Measurements from ENCODE around the gene ANKLE2.
A peak's percentile ranks its signal among the peaks of the same experiment; 100 is the strongest.

The ANKLE2 gene

GRCh38 chr12:132690112-132690511 is 71.5 kb downstream of the ANKLE2 start:
- no peak for TF ChIP-seq CTCF (IDR thresholded peaks at IDR 0.05; ENCODE audit: low read depth, low read length, missing control alignments)
- DNase-seq = no peak
- H3K27ac ChIP-seq = no peak overlapping the region
- H3K36me3 ChIP-seq (replicated peaks) = no peaks in the 10 kb centered on the region
- in situ Hi-C loops (cut with HindIII; ENCODE audit: low pct_ligation_motif_present, low sequenced_read_pairs) = no loop called here
- no peaks in the 10 kb centered on the region for H3K27me3 ChIP-seq (replicated peaks)
- H3K4me3 ChIP-seq (ENCODE audit: low read depth, low read length) = no peak overlapping the region

- in situ Hi-C loops (cut with HindIII; ENCODE audit: low pct_ligation_motif_present, low sequenced_read_pairs) = no loop called here
- TF ChIP-seq CTCF (IDR thresholded peaks at IDR 0.05; ENCODE audit: low read depth, low read length, missing control alignments) = no peak
- no peak overlapping the region for H3K4me3 ChIP-seq (ENCODE audit: low read depth, low read length)
- no peak for DNase-seq
- H3K27ac ChIP-seq = no peak overlapping the region
- H3K36me3 ChIP-seq (replicated peaks) = no peaks in the 10 kb centered on the region
- no peaks in the 10 kb centered on the region for H3K27me3 ChIP-seq (replicated peaks)
Observed at GRCh38 chr12:132689227-132689626, 72.4 kb downstream of the ANKLE2 start.

DNA sequence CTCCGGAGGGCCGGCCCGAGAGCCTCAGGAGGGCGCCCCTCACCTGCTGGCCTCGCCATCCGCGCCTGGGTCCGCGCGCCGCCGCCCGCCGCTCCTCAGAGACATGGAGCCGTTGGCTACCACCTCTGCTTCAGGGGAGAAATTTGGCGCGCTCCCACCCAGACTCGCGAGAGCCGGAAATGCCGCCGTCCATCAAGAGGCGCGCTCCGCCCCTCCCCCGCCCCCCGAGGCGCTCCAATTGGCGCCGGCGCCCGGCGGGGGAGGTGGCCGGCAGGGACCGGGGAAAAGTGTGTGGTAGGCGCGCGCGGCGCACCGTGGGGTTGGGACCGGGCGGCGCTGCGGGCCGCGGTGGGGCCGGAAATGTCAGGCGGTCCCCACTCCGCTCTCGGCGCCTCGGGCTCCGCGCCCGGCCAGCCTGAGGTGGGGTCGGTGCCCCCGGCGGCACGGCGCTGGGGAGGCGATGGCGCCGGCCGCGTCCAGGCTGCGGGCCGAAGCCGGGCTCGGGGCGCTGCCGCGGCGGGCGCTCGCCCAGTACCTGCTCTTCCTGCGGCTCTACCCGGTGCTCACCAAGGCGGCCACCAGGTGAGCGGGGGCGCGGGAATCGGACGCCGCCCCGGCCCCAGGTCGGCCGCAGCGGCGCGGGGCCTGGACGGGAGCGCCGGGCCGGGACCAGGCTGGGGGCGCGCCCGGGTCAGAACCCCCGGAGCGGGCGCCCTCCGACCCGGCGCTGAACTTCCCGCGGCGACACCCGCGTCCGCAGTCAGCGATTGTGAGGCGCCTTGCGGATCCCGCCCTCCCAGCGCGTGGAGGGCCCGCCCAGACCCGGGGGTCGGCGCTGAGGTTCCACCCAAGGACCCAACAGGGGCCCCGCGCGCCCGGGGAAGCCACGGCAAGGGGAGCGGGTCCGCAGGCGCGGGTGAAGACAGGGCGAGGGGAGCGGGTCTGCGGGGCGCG is 74.1 kb downstream of the ANKLE2 start, which contains the start of the genes POLE and PXMP2:
POLE (minus strand) TSS at position 132 of the 954 bp plus-strand sequence; CDS start at position 105, 27 bp downstream.
PXMP2 (plus strand) TSS at position 377 of the 954 bp plus-strand sequence; CDS start at position 461, 84 bp downstream.
- Histone ChIP-seq H3K4me3 (ENCODE audit: low read depth, low read length) (peak within 1 kb of the TSS; percentile 60), H3K36me3 (replicated peaks) (no peaks in the 10 kb centered on the region), H3K27ac (peak within 1 kb of the TSS; percentile 1), H3K27me3 (replicated peaks) (no peaks in the 10 kb centered on the region)
- TF ChIP-seq CTCF (IDR thresholded peaks at IDR 0.05; ENCODE audit: low read depth, low read length, missing control alignments) = no peak
- in situ Hi-C loops (cut with HindIII; ENCODE audit: low pct_ligation_motif_present, low sequenced_read_pairs) = no loop called here
- DNase-seq = peak; percentile 95

- TF ChIP-seq CTCF (IDR thresholded peaks at IDR 0.05; ENCODE audit: low read depth, low read length, missing control alignments) = no peak
- H3K4me3 ChIP-seq (ENCODE audit: low read depth, low read length) = peak overlapping the region; percentile 54
- peak overlapping the region; percentile 1 for H3K27ac ChIP-seq
- no peaks in the 10 kb centered on the region for H3K27me3 ChIP-seq (replicated peaks)
- H3K36me3 ChIP-seq (replicated peaks) = no peaks in the 10 kb centered on the region
- no peak for DNase-seq
- in situ Hi-C loops (cut with HindIII; ENCODE audit: low pct_ligation_motif_present, low sequenced_read_pairs) = no loop called here
Observed at GRCh38 chr12:132686825-132687210, 74.8 kb downstream of the ANKLE2 start.

GRCh38 chr12:132685400-132685799 is 76.2 kb downstream of the ANKLE2 start:
- in situ Hi-C loops (cut with HindIII; ENCODE audit: low pct_ligation_motif_present, low sequenced_read_pairs) = no loop called here
- Histone ChIP-seq H3K27me3 (replicated peaks) (no peaks in the 10 kb centered on the region), H3K4me3 (ENCODE audit: low read depth, low read length) (no peak overlapping the region), H3K36me3 (replicated peaks) (no peaks in the 10 kb centered on the region), H3K27ac (no peak overlapping the region)
- TF ChIP-seq CTCF (IDR thresholded peaks at IDR 0.05; ENCODE audit: low read depth, low read length, missing control alignments) = no peak
- no peak for DNase-seq
